Parathyroid adenoma (tissue), 2 donors: Measurements from ENCODE around the gene OARD1.

Experiments
- H2AFZ ChIP-seq: fragments of 300-600 bp; sonication (generic); one replicate; pipeline ENCODE4 v1.7.0; 2017; ENCODE audit warnings: antibody characterized with exemption, mild to moderate bottlenecking
- H3K27ac ChIP-seq: fragments of 300-600 bp; sonication (generic); one replicate; pipeline ENCODE4 v1.7.0; 2017
- H3K27me3 ChIP-seq: fragments of 300-600 bp; sonication (generic); one replicate; pipeline ENCODE4 v1.7.0; 2017; ENCODE audit warnings: low read length; ENCODE audit not compliant: control insufficient read depth, insufficient read depth
- H3K36me3 ChIP-seq: fragments of 300-600 bp; sonication (generic); one replicate; pipeline ENCODE4 v1.7.0; 2017; ENCODE audit warnings: low read length; ENCODE audit not compliant: control insufficient read depth, insufficient read depth
- H3K4me1 ChIP-seq: fragments of 300-600 bp; sonication (generic); one replicate; pipeline ENCODE4 v1.7.0; 2017; ENCODE audit warnings: control low read depth
- H3K4me2 ChIP-seq: fragments of 300-600 bp; sonication (generic); one replicate; pipeline ENCODE4 v1.7.0; 2017; ENCODE audit warnings: low read length
- H3K4me3 ChIP-seq: fragments of 300-600 bp; sonication (generic); one replicate; pipeline ENCODE4 v1.7.0; 2017; ENCODE audit warnings: low read depth, low read length
- H3K79me2 ChIP-seq: fragments of 300-600 bp; sonication (generic); one replicate; pipeline ENCODE4 v1.7.0; 2017; ENCODE audit warnings: control low read depth
- H3K9ac ChIP-seq: fragments of 300-600 bp; sonication (generic); one replicate; pipeline ENCODE4 v1.7.0; 2017; ENCODE audit warnings: mild to moderate bottlenecking
- H3K9me3 ChIP-seq: fragments of 300-600 bp; sonication (generic); one replicate; pipeline ENCODE4 v1.7.0; 2017; ENCODE audit warnings: low read length; ENCODE audit not compliant: control insufficient read depth
- CTCF ChIP-seq: fragments of 300-600 bp; sonication (generic); IDR thresholded peaks from one replicate; pipeline ENCODE4 v1.7.0; 2017; ENCODE audit warnings: antibody characterized with exemption, mild to moderate bottlenecking
- donor health status: primary hyperparathyroidism.

Gene OARD1

GRCh38 chr6:41072836-41073202 is 663 bp upstream of the OARD1 start, which contains the start of gene NFYA:
TSS of gene NFYA (plus strand) at chr6:41072974. CDS start at chr6:41079090, 6,116 bp downstream.
- Histone ChIP-seq H3K27me3 (no peaks in the 10 kb centered on the region), H3K27ac (peak within 1 kb of the TSS; percentile 99), H2AFZ (peak within 1 kb of the TSS; percentile 91), H3K4me2 (peak within 1 kb of the TSS; percentile 91), H3K4me3 (peak within 1 kb of the TSS; percentile 93), H3K79me2 (peaks cover 8% of the 10 kb centered on the region), H3K4me1 (peaks cover 11% of the 10 kb centered on the region), H3K9me3 (no peaks in the 10 kb centered on the region), H3K36me3 (no peaks in the 10 kb centered on the region), H3K9ac (peak within 1 kb of the TSS; percentile 97)
- no peak for TF ChIP-seq CTCF

GRCh38 chr6:41071501-41071922 is 644 bp downstream of the OARD1 start:
- Histone ChIP-seq H3K9me3 (no peaks in the 10 kb centered on the region), H3K9ac (peak overlapping the region; percentile 71), H2AFZ (peak overlapping the region; percentile 90), H3K27me3 (no peaks in the 10 kb centered on the region), H3K4me3 (peak overlapping the region; percentile 93), H3K27ac (peak overlapping the region; percentile 99), H3K36me3 (no peaks in the 10 kb centered on the region), H3K79me2 (peaks cover 8% of the 10 kb centered on the region), H3K4me2 (peak overlapping the region; percentile 91), H3K4me1 (peaks cover 11% of the 10 kb centered on the region)
- TF ChIP-seq CTCF, result no peak

- TF ChIP-seq CTCF, result peak; percentile 88
- Histone ChIP-seq H3K4me3 (no peak overlapping the region), H3K36me3 (no peaks in the 10 kb centered on the region), H3K4me1 (peaks cover 4% of the 10 kb centered on the region), H3K27ac (peak overlapping the region; percentile 5), H2AFZ (no peak overlapping the region), H3K4me2 (no peak overlapping the region), H3K9ac (no peak overlapping the region), H3K27me3 (no peaks in the 10 kb centered on the region), H3K79me2 (no peaks in the 10 kb centered on the region), H3K9me3 (no peaks in the 10 kb centered on the region)
These were observed 5.3 kb downstream of the OARD1 start for GRCh38 chr6:41066867-41067304.

GRCh38 chr6:41065550-41066026 is 6.6 kb downstream of the OARD1 start:
- Histone ChIP-seq H3K9ac (no peak overlapping the region), H3K9me3 (no peaks in the 10 kb centered on the region), H3K27ac (no peak overlapping the region), H3K4me1 (peaks cover 9% of the 10 kb centered on the region), H2AFZ (no peak overlapping the region), H3K36me3 (no peaks in the 10 kb centered on the region), H3K79me2 (no peaks in the 10 kb centered on the region), H3K4me3 (no peak overlapping the region), H3K4me2 (no peak overlapping the region), H3K27me3 (no peaks in the 10 kb centered on the region)
- TF ChIP-seq CTCF, result no peak

GRCh38 chr6:41064841-41065240 is 7.3 kb downstream of the OARD1 start:
- Histone ChIP-seq H3K79me2 (no peaks in the 10 kb centered on the region), H2AFZ (no peak overlapping the region), H3K4me3 (no peak overlapping the region), H3K36me3 (no peaks in the 10 kb centered on the region), H3K27me3 (no peaks in the 10 kb centered on the region), H3K9ac (no peak overlapping the region), H3K9me3 (no peaks in the 10 kb centered on the region), H3K27ac (no peak overlapping the region), H3K4me1 (peaks cover 12% of the 10 kb centered on the region), H3K4me2 (no peak overlapping the region)
- TF ChIP-seq CTCF, result no peak
